HG03103 (cell line): ENCODE measurements around the gene DGUOK.
"Not testable (repeated sequence)": the region's sequence is repeated elsewhere in the genome, so short reads cannot be mapped to it uniquely, and the experiment has no call there.

Experiments
- ATAC-seq: cut with Tn5 transposase; IDR thresholded peaks from one replicate; pipeline ENCODE4 v1.9.1; 2021; ENCODE audit warnings: low read depth; ENCODE audit not compliant: unreplicated experiment

DGUOK gene

GRCh38 chr2:73919596-73920228 is 7.0 kb upstream of the DGUOK start:
- ATAC-seq: no peak

- ATAC-seq: no peak
These were observed 5.8 kb upstream of the DGUOK start for GRCh38 chr2:73920577-73921545.

GRCh38 chr2:73921581-73921980 is 5.1 kb upstream of the DGUOK start:
- no peak for ATAC-seq

GRCh38 chr2:73922681-73923080 is 4.0 kb upstream of the DGUOK start:
- ATAC-seq: no peak

GRCh38 chr2:73925033-73925704 is 1.5 kb upstream of the DGUOK start:
- ATAC-seq: no peak

- no peak for ATAC-seq
These were observed 707 bp upstream of the DGUOK start for GRCh38 chr2:73925853-73926492.

GRCh38 chr2:73927344-73927743 is 664 bp downstream of the DGUOK start:
- ATAC-seq: no peak

GRCh38 chr2:73928963-73929347 is 2.3 kb downstream of the DGUOK start:
- no peak for ATAC-seq

- ATAC-seq: no peak
These were observed 3.7 kb downstream of the DGUOK start for GRCh38 chr2:73930386-73930785.

GRCh38 chr2:73931531-73932500 is 5.1 kb downstream of the DGUOK start:
- ATAC-seq: no peak

GRCh38 chr2:73933194-73933593 is 6.5 kb downstream of the DGUOK start:
- no peak for ATAC-seq

GRCh38 chr2:73935641-73936040 is 9.0 kb downstream of the DGUOK start:
- no peak for ATAC-seq

- no peak for ATAC-seq
These were observed 10.6 kb downstream of the DGUOK start for GRCh38 chr2:73937103-73937885.

GRCh38 chr2:73937899-73938298 is 11.2 kb downstream of the DGUOK start:
- ATAC-seq: no peak

- no peak for ATAC-seq
These were observed 12.2 kb downstream of the DGUOK start for GRCh38 chr2:73938718-73939352.

- ATAC-seq: no peak
These were observed 12.7 kb downstream of the DGUOK start for GRCh38 chr2:73939419-73939818.

- ATAC-seq: not testable (repeated sequence)
These were observed 13.4 kb downstream of the DGUOK start for GRCh38 chr2:73940066-73940465.

GRCh38 chr2:73942664-73943063 is 16.0 kb downstream of the DGUOK start:
- ATAC-seq: no peak
